ENCODE measurements around the gene FOXM1.

The FOXM1 gene, protein sequence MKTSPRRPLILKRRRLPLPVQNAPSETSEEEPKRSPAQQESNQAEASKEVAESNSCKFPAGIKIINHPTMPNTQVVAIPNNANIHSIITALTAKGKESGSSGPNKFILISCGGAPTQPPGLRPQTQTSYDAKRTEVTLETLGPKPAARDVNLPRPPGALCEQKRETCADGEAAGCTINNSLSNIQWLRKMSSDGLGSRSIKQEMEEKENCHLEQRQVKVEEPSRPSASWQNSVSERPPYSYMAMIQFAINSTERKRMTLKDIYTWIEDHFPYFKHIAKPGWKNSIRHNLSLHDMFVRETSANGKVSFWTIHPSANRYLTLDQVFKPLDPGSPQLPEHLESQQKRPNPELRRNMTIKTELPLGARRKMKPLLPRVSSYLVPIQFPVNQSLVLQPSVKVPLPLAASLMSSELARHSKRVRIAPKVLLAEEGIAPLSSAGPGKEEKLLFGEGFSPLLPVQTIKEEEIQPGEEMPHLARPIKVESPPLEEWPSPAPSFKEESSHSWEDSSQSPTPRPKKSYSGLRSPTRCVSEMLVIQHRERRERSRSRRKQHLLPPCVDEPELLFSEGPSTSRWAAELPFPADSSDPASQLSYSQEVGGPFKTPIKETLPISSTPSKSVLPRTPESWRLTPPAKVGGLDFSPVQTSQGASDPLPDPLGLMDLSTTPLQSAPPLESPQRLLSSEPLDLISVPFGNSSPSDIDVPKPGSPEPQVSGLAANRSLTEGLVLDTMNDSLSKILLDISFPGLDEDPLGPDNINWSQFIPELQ

GRCh38 chr12:2877047-2877952, at the start of gene FOXM1, which contains the start of gene RHNO1:
Gene FOXM1 (minus strand): TSS chr12:2877174. CDS start chr12:2874478, 2,696 bp downstream.
Gene RHNO1 (plus strand): TSS chr12:2877223. CDS start chr12:2885367, 8,144 bp downstream.
- DNase-seq (ENCODE audit: low spot score), result peak; percentile 90

- no peak for DNase-seq (ENCODE audit: low spot score)
Measured at GRCh38 chr12:2925322-2925995, 48.5 kb upstream of the FOXM1 start.

DNA sequence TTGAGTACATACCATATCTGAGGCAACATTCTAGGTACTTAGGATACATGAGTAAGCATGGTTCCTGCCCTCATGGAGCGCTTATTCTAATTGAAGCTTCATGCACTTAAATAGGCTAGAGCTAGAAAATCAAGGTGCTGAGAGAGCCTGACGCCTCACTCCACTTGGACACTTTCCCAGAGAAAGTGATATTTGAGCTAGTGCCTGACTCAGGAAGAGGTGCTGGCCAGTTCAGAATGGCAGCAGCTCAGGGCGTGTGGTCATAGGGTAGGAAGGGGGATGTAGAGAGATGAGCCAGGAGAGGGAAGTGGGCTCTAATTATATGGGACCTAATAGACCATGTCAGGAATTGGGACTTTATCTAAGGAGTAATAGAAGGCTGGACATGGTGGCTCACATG, 47.0 kb upstream of the FOXM1 start:
- DNase-seq (ENCODE audit: low spot score), result no peak

GRCh38 chr12:2923057-2923456, 46.1 kb upstream of the FOXM1 start:
- DNase-seq (ENCODE audit: low spot score), result no peak

GRCh38 chr12:2922329-2922728, 45.4 kb upstream of the FOXM1 start:
- no peak for DNase-seq (ENCODE audit: low spot score)

GRCh38 chr12:2919249-2919648, 42.3 kb upstream of the FOXM1 start:
- DNase-seq (ENCODE audit: low spot score), result no peak

DNA sequence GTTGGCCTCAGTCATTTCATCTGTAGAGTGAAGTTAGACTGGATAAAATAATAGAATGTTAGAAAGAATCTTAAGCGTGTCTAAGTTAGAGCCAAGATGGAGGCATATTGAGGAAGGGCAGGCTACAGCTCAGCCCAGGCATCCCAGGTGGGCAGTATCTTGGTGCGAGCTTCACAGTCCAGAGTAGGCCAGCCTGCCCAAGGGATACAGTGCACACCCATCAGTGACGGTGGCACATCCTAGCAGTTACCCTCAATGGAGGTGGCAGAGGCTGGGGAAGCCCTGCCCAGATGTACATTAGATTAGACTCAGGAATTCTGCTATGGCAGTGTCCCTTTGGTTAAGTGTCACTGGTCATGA, 35.2 kb upstream of the FOXM1 start:
- no peak for DNase-seq (ENCODE audit: low spot score)

DNA sequence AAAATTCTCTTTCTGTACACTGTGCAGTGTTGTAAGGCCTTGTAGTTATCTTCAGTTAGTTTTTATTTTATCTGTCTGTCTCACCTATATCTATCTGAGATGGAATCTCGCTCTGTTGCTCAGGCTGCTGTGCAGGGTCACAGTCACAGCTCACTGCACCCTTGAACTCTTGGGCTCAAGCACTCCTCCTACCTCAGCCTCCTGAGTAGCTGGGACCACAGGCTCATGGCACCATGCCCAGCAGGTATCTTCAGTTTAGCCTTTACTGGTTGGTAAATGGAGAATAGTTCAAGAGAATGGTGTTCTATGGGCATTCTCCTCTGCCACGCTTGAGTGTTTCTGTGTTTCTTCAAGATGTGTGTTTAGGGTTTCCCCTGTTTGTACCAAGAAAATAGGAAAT, 27.3 kb upstream of the FOXM1 start:
- DNase-seq (ENCODE audit: low spot score), result no peak

GRCh38 chr12:2902272-2902880, 25.4 kb upstream of the FOXM1 start:
- no peak for DNase-seq (ENCODE audit: low spot score)

- no peak for DNase-seq (ENCODE audit: low spot score)
Measured at GRCh38 chr12:2900642-2901041, 23.7 kb upstream of the FOXM1 start.

GRCh38 chr12:2897418-2897817, 20.4 kb upstream of the FOXM1 start:
- no peak for DNase-seq (ENCODE audit: low spot score)

DNA sequence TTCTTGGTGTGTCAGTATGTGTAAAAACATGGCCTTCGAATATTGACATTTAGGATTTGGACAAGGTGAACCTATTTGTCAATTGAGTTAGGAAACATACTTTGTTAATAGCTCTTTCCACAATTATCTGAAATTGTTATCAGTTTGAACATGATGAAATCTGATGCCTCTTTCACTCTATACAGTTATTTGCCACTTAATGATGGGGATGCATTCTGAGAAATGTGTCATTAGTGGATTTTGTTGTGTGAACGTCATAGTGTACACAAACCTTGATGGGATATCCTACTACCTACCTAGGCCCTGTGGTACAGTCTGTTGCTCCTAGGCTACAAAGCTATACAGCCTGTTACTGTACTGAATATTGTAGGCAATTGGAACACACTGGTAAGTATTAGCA, 18.5 kb upstream of the FOXM1 start:
- no peak for DNase-seq (ENCODE audit: low spot score)

- no peak for DNase-seq (ENCODE audit: low spot score)
Measured at GRCh38 chr12:2895051-2895451, 18.1 kb upstream of the FOXM1 start.

DNA sequence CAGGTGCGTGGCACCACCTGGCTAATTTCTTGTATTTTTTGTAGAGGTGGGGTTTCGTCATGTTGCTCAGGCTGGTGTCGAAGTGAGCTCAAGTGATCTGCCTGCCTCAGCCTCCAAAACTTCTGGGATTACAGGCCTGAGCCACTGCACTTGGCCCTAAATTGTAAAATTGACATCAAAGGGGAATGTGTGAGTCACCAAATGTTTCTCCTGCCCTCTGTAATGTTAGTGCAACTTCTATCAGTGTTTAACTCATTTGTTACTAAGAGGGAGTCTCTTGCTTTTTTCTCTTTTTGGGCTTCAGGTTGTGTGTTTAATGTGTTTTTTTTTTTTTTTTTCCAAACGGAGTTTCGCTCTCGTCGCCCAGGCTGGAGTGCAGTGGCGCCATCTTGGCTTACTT, 16.0 kb upstream of the FOXM1 start:
- DNase-seq (ENCODE audit: low spot score), result no peak

GRCh38 chr12:2892246-2892645, 15.3 kb upstream of the FOXM1 start:
- no peak for DNase-seq (ENCODE audit: low spot score)

GRCh38 chr12:2891240-2892053, 14.5 kb upstream of the FOXM1 start:
- DNase-seq (ENCODE audit: low spot score), result peak; percentile 46

DNA sequence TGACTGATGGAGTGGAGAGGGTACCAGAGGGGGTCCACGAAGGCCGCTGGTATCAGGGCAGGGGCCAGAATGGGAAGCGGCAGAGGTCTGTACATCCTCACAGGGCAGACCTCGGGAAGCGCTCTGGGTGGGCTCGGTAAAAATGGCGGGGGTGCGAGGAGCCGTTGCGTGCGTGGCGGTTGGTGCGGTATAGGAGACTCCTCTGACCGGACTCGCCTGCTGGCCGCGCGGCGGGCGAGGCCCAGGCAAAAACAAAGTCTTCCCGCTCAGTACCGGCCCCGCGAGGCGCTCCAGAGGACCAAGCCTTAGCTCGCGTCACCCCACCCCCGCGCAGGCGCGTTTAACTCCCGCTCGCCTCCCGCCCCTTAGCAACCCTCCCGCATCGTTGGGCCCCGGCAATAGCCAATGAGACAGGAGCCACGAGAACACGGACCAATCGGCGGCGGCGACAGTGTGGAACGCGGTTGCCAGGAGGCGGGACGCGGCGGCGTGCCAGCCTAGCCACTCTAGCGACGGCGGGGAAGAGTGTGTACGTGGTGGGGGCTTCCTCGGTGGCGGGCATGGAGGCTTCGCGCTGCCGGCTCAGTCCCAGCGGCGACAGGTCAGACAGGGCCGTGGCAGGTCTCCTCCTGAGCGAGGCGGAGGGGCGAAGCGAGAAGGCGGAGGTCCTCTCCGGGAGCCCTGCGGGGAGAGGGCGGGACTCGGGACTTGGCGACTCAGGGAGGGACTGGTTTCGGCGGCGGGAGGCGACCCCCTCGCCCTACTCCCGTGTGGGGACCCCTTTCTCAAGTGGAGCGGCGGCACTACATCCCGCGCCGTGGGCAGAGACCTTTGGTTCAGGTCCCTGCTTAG, 13.6 kb upstream of the FOXM1 start, which contains the start of gene TULP3:
TSS of gene TULP3 (plus strand) at position 504 of the 852 bp plus-strand sequence. CDS start at position 561, 57 bp downstream.
- peak; percentile 99 for DNase-seq (ENCODE audit: low spot score)

- DNase-seq (ENCODE audit: low spot score), result no peak
Measured at GRCh38 chr12:2890001-2890387, 13.0 kb upstream of the FOXM1 start.

DNA sequence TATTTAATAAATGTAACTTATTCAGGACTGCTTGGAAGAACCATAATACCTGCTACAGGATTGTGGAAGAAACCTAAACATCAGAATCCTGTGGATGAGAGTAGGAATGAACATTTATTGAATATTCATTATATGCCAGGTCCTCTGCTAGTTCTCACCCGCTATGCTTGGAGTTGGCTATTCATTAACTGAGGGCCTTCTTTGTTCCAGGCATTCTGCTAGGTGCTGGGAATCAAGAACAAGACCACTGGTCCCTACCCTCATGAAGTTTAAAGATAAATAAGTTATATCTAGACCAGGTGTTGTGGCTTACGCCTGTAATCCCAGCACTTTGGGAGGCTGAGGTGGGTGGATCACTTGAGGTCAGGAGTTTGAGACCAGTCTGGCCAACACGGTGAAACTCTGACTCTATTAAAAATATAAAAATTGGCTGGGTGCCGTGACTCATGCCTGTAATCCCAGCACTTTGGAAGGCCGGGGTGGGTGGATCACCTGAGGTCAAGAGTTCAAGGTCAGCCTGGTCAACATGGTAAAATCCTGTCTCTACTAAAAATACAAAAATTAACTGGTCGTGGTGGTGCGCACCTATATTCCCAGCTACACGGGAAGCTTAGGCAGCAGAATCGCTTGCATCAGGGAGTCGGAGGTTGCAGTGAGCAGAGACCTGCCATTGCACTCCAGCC, 9.9 kb upstream of the FOXM1 start:
- no peak for DNase-seq (ENCODE audit: low spot score)

Data from NAMALWA (cell line).